Activated CD8-positive, alpha-beta memory T cell treated with anti-CD3 and anti-CD28 coated beads, Interleukin-2, amount 50 U/mL, for 24 hours (primary cell): ENCODE data around the gene MINDY4B.

ENCODE experiments used
- DNase-seq: peaks from one replicate; pipeline ENCODE4 v3.0.0-alpha.2; 2020; ENCODE audit errors: extremely low read depth

Gene MINDY4B

GRCh38 chr3:150844484-150844883, 60.8 kb downstream of the MINDY4B start:
- no peak for DNase-seq

- no peak for DNase-seq
Observed at GRCh38 chr3:150843241-150843640, 62.0 kb downstream of the MINDY4B start.

GRCh38 chr3:150840802-150841515, 64.3 kb downstream of the MINDY4B start:
- DNase-seq: no peak

GRCh38 chr3:150830745-150831144, 74.5 kb downstream of the MINDY4B start:
- DNase-seq: no peak

GRCh38 chr3:150830094-150830681, 75.1 kb downstream of the MINDY4B start:
- DNase-seq: no peak

GRCh38 chr3:150829408-150829807, 75.8 kb downstream of the MINDY4B start:
- DNase-seq: no peak

GRCh38 chr3:150828997-150829396, 76.2 kb downstream of the MINDY4B start:
- DNase-seq: no peak

- no peak for DNase-seq
Observed at GRCh38 chr3:150828261-150828660, 77.0 kb downstream of the MINDY4B start.

- no peak for DNase-seq
Observed at GRCh38 chr3:150826466-150827282, 78.6 kb downstream of the MINDY4B start.

- DNase-seq: no peak
Observed at GRCh38 chr3:150825916-150826377, 79.3 kb downstream of the MINDY4B start.

GRCh38 chr3:150825192-150825915, 79.9 kb downstream of the MINDY4B start:
- DNase-seq: no peak

- DNase-seq: no peak
Observed at GRCh38 chr3:150823277-150823676, 82.0 kb downstream of the MINDY4B start.

GRCh38 chr3:150822636-150823035, 82.6 kb downstream of the MINDY4B start:
- DNase-seq: no peak
